ENCODE data around the gene DDB1.

The DDB1 gene

DNA sequence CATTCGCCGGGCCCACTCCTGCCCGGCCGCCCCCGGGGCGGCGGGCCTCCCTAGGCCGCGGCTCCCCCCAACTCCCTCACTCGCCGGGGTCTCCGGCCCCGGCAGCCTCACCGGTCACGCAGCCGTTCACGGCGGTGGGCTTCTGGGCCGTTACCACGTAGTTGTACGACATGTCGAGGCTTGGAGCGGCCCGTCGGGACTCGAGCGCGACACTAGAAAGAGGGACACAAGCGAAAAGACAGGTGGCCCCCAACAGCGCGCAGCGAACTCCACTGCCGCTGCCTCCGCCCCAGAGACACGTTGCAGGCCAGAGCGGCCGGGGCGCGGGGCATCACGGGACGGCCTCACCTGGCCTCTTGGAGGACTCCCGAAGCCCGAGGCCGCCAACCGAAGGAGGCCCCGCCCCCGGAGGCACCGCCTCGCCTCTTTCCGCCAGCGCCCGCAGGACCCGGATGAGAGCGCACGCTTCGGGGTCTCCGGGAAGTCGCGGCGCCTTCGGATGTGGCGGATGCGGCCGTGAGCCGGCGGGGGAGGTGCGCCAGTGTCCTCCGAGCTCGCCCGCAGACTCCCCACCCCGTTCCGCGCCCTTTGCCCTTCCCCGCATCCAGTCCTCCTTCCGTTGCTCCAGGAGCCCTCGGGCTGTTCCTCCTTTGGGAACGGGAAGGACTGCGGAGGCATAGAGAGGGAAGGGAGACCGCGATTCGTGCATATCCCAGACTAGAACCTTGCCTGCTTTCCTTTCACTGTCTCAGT, at the start of gene DDB1, which contains the start of gene TKFC:
Gene DDB1 (minus strand): TSS at position 309 of the 753 bp plus-strand sequence. CDS start 137 bp downstream, at position 172.
Gene TKFC (plus strand): TSS at position 432 of the 753 bp plus-strand sequence. CDS start 1,501 bp downstream, outside the sequence.
- DNase-seq = peak; percentile 98

DNA sequence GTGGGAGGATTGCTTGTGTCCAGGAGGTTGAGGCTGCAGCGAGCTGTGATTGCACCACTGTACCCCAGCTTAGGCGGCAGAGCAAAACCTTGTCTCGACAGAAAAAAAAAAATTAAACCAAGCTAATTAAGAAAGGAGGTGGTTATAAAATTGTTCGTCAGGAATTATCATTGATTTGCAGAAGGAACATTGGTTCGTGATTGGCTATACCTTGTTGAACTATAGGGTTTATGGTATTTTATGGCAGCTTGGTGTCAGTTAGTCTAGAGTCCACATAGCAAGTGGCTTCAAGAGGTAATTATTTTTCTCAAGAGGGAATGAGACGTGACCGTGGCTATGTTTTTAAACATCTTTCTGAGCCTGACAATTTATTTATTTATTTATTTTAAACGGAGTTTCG, 48.0 kb upstream of the DDB1 start:
- DNase-seq = no peak

DNA sequence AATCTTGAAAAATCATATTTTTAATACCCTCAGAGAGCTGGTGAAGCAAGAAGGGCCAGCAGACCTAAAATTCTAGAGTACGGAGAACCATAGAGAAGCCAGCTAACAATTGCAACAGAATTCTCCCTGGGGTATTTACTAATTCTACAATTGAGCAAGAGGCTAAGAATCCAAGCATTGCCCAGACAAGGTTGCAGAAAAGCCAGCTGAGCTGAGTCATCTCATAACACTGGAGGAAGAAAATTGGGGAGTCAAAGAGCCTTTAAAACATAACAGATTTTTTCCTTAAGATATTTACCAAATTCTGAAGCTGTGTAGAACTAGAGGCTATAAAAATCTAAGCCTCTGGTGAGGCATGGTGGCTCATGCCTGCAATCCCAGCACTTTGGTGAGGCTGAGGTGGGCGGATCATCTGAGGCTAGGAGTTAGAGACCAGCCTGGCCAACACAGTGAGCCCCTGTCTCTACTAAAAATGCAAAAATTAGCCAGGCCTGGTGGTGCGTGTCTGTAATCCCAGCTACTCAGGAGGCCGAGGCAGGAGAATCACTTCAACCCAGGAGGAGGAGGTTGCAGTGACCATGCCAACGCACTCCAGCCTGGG, 45.9 kb upstream of the DDB1 start:
- DNase-seq = no peak

DNA sequence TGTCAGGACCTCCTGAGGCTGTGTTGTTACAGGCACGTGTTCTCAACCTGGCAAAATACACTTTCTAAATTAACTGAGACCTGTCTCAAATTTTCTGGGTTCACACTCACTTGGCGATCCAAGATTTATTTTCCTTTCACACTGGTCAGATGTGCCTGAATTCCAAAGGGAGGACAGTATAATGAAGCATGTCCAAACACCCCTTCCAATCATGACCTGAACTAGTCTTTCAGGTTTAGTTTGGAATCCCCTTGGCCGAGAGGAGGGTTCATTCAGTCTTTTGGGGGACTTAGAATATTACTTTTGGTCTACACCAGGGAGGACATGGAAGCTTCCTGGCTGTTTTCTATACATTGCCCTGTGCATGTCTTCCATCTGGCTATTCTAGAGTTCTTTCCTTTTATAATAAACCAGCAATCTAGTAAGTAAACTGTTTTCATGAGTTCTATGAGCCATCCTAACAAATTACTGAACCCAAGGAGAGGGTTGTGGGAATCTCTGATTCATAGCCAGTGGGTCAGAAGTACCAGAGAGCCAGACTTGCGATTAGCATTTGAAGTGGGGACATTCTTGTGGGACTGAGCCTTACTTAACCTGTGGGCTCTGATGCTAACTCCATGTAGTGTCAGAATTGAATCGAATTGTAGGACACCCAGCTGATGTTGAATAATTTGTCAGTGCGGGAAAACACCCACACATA, 44.7 kb upstream of the DDB1 start:
- no peak for DNase-seq

DNA sequence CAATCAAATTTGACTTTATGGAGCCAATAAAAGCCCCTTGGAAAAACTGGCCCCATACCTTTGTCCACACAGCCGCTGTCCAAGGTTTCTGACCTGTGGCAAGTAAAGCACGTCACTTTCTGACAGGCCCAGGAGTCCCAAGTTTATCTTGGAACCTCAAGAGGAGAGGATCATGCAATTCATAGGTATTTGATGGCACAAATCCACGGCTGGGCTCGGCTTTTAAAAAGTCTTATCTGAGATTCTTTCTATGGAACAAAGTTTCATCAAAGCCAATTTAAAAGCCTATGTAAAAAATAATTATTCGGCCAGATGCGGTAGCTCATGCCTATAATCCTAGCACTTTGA, 42.8 kb upstream of the DDB1 start:
- no peak for DNase-seq

DNA sequence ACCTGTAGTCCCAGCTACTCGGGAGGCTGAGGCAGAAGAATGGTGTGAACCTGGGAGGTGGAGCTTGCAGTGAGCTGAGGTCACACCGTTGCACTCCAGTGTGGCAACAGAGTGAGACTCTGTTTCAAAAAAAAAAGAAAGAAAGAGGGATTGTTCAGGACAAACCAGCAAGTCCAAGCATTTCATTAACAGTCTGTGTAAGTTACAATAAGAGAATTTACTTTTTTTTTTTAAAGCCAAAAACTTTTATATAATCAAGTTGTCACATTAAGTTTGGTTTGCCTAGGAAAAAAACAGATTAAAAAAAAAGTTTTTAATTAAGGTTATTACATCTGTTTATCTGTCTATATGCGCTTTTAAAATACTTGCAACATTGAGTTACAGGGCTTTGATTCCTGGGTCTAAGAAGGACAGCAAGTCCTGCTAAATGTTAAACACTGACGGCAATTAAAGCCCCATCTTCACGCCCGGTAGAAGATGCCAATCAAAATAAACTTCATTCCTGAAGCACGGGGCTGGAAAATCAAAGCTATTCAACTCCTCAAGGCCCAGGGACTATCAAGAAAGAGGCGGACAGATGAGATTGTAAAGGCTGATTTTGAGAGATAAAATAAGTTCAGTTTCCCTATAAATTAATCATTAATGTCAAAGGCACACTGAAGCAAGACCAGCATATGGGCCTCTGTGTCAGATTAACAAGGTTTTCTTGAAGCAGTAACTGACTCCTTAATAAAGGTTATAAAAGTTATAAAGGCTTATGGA, 39.9 kb upstream of the DDB1 start:
- no peak for DNase-seq

DNA sequence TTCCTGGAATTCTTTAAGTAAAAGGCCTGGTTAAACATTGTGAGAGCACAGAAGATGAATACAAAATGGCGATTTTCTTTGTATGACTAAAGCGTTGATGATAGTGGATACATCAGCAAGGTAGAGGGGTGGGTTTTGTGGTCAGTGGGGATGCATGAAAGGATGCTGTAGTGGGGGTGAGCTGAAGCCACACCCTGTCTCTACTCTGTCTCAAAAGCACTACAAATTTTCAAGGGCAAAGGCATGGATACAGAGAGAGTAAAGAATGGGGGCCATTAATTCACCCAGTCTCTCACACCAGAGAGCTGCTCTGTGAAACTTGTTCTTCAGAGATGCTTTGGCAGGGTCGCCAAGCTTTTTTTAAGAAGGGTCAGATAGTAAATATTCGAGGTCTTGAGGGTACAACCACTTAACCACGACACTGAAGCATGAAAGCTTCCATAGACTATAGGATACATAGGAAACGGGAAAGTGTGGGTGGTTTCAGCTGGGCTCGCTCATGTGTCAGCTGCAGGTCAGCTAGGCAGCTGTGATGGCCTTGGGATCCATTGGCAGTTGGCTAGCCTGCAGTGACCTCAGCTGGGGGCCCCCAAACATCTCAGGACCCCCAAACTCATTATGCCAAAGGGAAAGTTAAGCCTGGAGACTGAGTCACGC, 37.6 kb upstream of the DDB1 start:
- no peak for DNase-seq

DNA sequence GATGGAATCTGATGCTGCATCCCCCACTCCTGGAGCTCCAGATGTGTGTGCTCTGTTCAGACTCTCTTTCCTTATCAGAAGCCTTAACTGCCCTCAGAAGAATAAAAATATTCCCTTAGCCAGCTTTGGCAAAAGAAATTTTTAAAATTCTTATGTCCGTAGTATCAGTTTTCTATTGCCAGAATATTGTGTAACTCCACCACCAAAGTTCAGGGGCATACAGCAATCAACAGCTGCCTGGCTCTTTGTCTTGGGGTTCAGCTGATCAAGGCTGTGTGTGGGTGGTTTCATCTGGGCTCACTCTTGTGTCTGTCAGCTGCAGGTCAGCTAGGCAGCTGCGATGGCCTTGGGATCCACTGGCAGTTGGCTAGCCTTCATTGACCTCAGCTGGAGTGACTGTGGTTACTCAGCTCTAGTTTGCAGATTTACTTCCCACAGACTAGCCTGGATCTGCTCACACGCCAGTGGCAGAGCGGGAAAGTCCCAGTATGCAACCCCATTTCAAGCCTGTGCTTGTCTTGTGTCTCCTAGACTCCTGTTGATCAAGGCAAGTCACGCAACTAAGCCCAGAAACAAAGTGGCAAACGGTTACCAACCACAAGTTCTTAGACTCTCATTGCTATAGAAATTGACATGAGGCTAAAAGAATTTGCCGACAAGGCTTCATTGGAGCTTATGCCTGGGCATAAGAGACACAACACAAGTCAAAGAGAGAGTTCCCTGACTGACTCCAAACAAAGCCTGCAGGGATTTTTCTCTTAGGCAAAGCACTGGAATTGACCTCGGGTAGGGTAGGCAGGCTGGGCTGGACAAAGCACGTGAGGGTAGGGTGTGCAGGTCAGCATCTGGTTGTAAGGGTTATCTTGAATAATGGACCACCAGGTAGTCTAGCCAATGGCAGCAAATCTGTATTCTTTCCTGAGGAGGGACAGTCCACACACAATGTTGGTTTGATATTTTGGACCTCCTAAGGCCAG, 36.8 kb upstream of the DDB1 start:
- DNase-seq = no peak

DNA sequence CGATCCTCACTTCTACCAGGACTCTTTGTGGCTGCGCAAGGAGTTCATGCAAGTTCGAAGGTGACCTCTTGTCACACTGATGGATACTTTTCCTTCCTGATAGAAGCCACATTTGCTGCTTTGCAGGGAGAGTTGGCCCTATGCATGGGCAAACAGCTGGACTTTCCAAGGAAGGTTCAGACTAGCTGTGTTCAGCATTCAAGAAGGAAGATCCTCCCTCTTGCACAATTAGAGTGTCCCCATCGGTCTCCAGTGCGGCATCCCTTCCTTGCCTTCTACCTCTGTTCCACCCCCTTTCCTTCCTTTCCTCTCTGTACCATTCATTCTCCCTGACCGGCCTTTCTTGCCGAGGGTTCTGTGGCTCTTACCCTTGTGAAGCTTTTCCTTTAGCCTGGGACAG, 35.7 kb upstream of the DDB1 start:
- no peak for DNase-seq

DNA sequence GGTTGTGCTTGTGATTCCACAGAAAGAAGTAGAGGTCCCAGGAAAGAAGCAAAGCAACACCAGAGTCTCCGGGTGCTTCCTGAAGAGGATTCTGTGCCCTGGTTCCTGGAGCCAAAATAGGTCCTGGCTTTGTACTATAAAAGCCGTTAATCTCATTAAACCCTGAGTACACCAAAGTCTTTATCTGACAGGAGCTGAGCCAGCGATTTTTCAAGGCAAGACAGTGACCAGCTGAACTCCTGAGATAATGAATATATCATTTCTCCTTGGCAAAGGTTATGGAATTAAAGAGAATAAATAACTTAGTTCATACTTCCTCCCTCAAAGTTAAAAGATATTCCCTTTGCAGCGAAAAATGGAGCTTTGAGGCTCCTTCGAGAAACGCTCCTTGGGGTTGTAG, 34.5 kb upstream of the DDB1 start:
- DNase-seq = no peak

DNA sequence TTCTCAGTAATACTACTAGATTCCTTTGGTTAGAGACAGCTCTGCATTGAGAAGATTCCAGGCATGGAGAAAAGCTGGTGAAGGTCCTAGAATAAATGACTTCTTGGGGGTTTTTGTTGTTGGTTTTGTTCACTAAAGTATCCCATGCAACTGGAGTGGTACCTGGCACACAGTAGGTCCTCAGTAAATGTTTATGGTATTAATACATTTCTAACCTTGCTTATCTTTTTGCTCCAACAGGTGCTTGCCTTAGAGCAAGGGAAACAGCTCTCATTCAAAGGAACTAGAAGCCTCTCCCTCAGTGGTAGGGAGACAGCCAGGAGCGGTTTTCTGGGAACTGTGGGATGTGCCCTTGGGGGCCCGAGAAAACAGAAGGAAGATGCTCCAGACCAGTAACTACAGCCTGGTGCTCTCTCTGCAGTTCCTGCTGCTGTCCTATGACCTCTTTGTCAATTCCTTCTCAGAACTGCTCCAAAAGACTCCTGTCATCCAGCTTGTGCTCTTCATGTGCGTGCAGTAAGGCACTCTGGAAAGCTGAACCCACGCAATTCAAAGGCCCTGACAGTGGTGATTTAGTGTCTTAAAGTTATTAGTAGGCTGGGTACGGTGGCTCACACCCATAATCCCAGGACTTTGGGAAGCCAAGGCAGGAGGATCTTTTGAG, 31.2 kb upstream of the DDB1 start:
- DNase-seq = no peak

DNA sequence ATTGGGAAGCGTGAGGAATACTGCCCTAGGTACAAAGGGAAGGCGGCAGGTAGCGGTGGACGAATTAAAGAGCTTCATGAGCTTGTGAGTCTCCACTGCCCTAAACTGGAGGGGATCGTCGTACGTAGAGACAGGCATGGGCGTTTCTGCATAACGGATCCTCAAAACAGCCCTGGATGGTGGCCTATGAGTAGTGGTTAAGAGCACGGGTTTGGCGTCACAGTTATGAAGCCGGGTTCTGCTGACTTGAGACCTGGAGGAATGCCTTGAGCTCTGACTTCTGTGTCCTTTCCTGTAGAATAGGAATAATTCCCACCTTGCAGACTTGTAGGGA, 29.6 kb upstream of the DDB1 start:
- DNase-seq = peak; percentile 23

DNA sequence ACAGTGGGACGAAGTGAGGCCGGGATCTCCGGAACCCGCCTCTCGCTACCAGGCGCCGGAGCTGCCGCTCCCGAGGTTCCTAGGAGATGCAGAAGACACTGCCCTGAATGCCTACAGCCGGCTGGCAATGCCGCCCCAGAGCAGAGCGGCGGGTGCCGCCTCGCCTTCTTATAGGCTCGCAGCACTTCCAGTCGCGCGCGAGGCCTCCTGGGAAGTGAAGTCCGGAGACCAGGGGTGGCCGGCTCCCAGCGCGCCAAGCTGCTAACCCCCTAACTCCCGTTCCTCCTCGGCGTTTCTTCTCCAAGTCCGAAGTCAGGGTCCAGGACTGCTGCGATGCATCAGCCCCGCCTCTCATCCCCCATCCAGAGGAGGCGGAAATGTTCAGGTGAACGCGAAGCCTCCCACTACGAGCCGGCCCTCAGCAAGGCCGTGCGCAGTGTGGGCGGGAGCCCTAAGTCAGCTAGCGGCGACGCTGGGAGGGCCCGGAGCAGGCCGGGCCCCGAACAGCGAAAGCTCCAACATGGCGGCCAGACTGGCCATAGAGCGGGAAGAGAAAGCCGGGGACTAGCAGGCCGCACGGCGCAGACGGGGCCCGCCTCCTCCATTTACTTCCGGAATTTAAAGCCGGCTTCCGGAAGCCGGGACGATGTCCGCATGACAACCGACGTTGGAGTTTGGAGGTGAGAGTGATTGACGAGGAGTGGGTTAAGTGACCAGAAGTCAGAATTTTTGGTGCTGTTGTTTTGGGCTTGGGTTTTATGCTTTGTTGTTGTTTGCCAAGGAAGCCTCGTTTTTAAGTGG, 29.0 kb upstream of the DDB1 start, which contains the start of the genes CYB561A3 and TMEM138:
Gene CYB561A3 (minus strand): TSS at position 142 of the 801 bp plus-strand sequence. CDS start 5,169 bp downstream, outside the sequence.
Gene TMEM138 (plus strand): TSS at position 634 of the 801 bp plus-strand sequence. CDS start 2,017 bp downstream, outside the sequence.
- DNase-seq = peak; percentile 87

DNA sequence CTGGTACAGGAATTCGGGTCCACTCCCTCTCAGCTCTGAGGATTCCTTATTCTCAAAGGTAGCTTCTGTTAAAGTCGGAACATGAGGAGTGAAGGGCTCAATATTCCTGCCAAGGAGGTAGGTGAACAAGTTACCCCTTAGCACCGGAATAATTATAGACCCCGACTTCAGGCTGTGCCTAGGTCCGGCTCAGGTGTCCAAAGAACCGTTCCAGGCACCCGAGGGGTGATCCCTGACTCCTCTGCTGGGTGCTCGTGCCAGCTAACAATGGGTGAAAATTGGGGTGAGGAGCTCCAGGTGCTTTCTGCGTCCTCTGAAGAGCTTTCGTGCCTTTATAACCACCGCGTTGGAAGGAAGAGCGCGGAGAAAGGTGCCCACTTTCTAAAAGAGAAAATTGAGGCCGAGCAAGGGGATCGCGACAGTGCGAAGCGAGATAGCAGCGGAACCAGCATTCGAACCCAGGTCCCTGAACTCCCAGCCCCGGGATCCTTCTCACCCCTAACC, 28.4 kb upstream of the DDB1 start:
- no peak for DNase-seq

DNA sequence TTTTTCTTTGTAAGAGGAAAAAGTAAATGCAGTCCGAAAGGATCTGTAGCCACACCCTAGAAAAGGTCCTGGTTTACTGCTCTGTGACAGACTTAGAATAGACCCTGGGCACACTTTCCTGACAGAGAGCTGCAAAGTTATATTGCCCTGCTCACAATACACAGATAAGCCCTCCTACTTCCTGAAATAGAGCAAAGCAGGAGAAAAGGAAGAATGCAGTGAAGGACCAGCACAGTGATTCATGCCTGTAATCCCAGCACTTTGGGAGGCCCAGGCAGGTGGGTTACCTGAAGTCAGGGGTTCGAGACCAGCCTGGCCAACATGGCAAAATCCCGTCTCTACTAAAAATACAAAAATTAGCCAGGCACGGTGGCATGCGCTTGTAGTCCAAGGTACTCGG, 26.6 kb upstream of the DDB1 start:
- DNase-seq = no peak

DNA sequence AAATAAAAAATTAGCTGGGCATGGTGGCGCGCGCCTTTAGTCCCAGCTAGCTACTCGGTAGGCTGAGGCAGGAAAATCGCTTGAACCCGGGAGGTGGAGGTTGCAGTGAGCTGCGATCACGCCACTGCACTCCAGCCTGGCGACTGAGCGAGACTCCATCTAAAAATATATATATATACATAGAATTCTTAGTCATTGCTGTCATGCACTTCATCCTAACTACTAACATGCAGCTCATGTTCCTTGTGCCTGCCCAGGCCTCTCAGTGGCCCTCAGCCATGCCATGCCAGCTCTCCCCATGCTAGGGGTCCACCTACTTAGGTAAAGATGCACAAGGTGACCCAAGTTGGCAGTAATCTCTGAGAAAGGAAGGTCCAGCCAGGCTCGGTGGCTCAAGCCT, 25.7 kb upstream of the DDB1 start:
- DNase-seq = no peak

DNA sequence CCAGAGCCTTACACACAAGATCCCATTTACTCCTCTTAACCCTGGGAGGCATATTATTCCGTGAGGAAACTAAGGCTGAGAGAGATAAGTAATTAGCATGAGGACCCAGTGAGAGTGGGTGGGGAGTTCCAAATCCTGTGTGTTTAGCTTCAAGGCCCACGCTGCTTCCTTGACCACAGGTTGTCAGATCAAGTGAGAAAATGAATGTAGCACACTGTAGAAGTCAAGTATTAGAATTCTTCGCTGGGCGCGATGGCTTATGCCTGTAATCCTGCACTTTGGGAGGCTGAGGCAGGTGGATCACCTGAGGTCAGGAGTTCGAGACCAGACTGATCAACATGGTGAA, 25.0 kb upstream of the DDB1 start:
- DNase-seq = no peak

DNA sequence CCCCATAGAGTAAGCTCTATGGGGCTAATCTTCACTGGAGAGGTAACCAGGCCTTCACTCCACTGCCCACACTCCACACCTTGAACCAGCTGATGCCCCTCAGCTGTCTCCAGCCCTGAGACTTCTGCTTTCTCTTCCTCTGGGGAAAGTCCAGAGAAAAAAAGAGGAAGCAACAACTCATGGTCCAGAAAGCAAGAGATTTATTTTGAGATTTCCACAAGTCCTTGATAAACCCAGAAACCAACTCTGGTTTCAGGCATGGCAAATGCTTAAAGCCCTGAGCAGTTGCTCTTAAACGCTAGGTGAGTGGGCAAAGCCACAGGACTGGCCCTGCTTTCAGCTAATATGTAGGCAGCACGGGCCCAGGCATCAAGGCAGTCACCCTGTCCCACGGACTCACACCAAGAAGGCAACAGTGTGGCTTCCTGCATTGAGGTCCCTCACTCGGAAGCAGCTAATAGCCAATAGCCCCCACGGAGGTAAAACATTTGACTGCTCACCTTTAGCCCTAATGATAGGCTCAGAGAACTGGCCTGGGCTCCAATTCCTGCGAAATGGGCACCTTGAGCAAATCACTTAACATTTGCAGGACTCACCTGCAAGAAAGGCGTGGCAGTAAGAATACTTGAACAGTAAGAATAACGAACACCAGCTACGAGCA, 24.5 kb upstream of the DDB1 start:
- DNase-seq = no peak

DNA sequence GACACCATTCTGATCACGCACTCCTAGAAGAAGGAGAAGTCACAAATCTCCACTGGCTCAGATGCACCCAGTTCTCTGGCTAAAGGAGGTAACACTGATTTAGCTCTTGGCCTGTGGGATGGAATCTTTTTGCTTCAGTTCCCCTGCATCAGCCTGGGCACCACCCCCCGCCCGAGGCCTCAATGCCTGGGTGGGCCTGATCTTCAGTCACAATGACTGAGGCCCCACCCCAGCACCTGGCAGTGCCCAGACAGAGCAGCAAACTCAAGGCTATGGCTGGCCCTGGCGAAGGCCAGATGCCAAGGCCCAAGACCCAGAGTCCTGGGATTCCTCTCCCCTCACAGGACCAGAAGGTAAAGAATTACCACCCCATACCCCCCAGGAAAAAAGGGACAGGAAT, 23.8 kb upstream of the DDB1 start:
- DNase-seq = no peak

All from stimulated activated CD4-positive, alpha-beta T cell treated with anti-CD3 and anti-CD28 coated beads, Interleukin-4, amount 100 ng/mL, for 1 hour (primary cell).